HepG2 (cell line): ENCODE data around the gene MYBL2. TPM values are rescaled to one million over a fixed set of nuclear protein-coding genes. Genes with fewer than 3 reads are reported as not detected.

Experiments used
- AHDC1 ChIP-seq: sonication (generic); formaldehyde crosslinking; IDR thresholded peaks from 2 replicates; pipeline ENCODE4 v1.5.1; 2020; ENCODE audit warnings: mild to moderate bottlenecking, missing genetic modification reagents, borderline replicate concordance
- ARNT ChIP-seq: fragments of 450-650 bp; IDR thresholded peaks from 2 replicates; pipeline ENCODE4 v1.6.1; 2017
- ATF5 ChIP-seq: sonication (generic); formaldehyde crosslinking; IDR thresholded peaks from 2 replicates; pipeline ENCODE4 v1.4.0; 2020; ENCODE audit warnings: mild to moderate bottlenecking, low read depth, missing genetic modification reagents
- BORCS8-MEF2B ChIP-seq: sonication (generic); formaldehyde crosslinking; IDR thresholded peaks from 2 replicates; pipeline ENCODE4 v1.8.0; 2022; ENCODE audit warnings: mild to moderate bottlenecking, missing genetic modification reagents
- GABPA ChIP-seq, 2 experiments: IDR thresholded peaks; 2 replicates each; pipeline ENCODE4 v1.6.1; 2011 to 2016; ENCODE audit warnings: low read depth in 2 of 2, low read length in 1 of 2, missing biosample characterization in 1 of 2, missing genetic modification characterization in 1 of 2
- HIVEP1 ChIP-seq: sonication (generic); formaldehyde crosslinking; IDR thresholded peaks from 2 replicates; pipeline ENCODE4 v1.4.0; 2020; ENCODE audit warnings: mild to moderate bottlenecking, missing genetic modification reagents
- MTA1 ChIP-seq: sonication (generic); formaldehyde crosslinking; IDR thresholded peaks from 2 replicates; pipeline ENCODE4 v1.4.0; 2020; ENCODE audit warnings: missing genetic modification reagents, mild to moderate bottlenecking, borderline replicate concordance
- RFXAP ChIP-seq: sonication (generic); formaldehyde crosslinking; IDR thresholded peaks from 2 replicates; pipeline ENCODE4 v1.4.0; 2020; ENCODE audit warnings: missing genetic modification reagents, borderline replicate concordance
- SMYD3 ChIP-seq: sonication (generic); formaldehyde crosslinking; IDR thresholded peaks from 2 replicates; pipeline ENCODE4 v1.8.1; 2023; ENCODE audit warnings: mild to moderate bottlenecking, missing genetic modification reagents
- SP4 ChIP-seq: sonication (generic); formaldehyde crosslinking; IDR thresholded peaks from 2 replicates; pipeline ENCODE4 v1.8.1; 2023; ENCODE audit warnings: mild to moderate bottlenecking, missing genetic modification reagents
- SPEN ChIP-seq: sonication (generic); formaldehyde crosslinking; IDR thresholded peaks from 2 replicates; pipeline ENCODE4 v1.5.1; 2020; ENCODE audit warnings: low read depth, mild to moderate bottlenecking, missing genetic modification reagents
- THAP7 ChIP-seq: sonication (generic); formaldehyde crosslinking; IDR thresholded peaks from 2 replicates; pipeline ENCODE4 v1.8.1; 2023; ENCODE audit warnings: mild to moderate bottlenecking, missing genetic modification reagents
- ZBTB7A ChIP-seq: sonication (generic); formaldehyde crosslinking; IDR thresholded peaks from 2 replicates; pipeline ENCODE4 v1.8.0; 2022; ENCODE audit warnings: mild to moderate bottlenecking, missing genetic modification reagents
- ZBTB7B ChIP-seq: sonication (generic); formaldehyde crosslinking; IDR thresholded peaks from 2 replicates; pipeline ENCODE4 v1.4.0; 2020; ENCODE audit warnings: missing genetic modification reagents
- ZNF292 ChIP-seq: sonication (generic); formaldehyde crosslinking; IDR thresholded peaks from 2 replicates; pipeline ENCODE4 v1.8.1; 2022; ENCODE audit warnings: mild to moderate bottlenecking, low read depth, missing genetic modification reagents, borderline replicate concordance
- ZNF549 ChIP-seq: sonication (generic); formaldehyde crosslinking; IDR thresholded peaks from 2 replicates; pipeline ENCODE4 v1.5.0; 2020; ENCODE audit warnings: missing genetic modification reagents
- ZNF703 ChIP-seq: sonication (generic); formaldehyde crosslinking; IDR thresholded peaks from 2 replicates; pipeline ENCODE4 v1.5.1; 2020; ENCODE audit warnings: missing genetic modification reagents, mild to moderate bottlenecking, moderate library complexity, borderline replicate concordance
- ZNF724P ChIP-seq: sonication (generic); formaldehyde crosslinking; IDR thresholded peaks from 2 replicates; pipeline ENCODE4 v1.8.0; 2022; ENCODE audit warnings: missing genetic modification reagents, borderline replicate concordance
- ZNF749 ChIP-seq: sonication (generic); formaldehyde crosslinking; IDR thresholded peaks from 2 replicates; pipeline ENCODE4 v1.8.0; 2022; ENCODE audit warnings: mild to moderate bottlenecking, missing genetic modification reagents, moderate library complexity, borderline replicate concordance
- ZNF782 ChIP-seq: sonication (generic); formaldehyde crosslinking; IDR thresholded peaks from 2 replicates; pipeline ENCODE4 v1.4.0; 2020; ENCODE audit warnings: missing genetic modification reagents, mild to moderate bottlenecking, borderline replicate concordance
- ZSCAN20 ChIP-seq: sonication (generic); formaldehyde crosslinking; IDR thresholded peaks from 2 replicates; pipeline ENCODE4 v1.4.0; 2020; ENCODE audit warnings: missing genetic modification reagents, mild to moderate bottlenecking, borderline replicate concordance
- polyA plus RNA-seq, 8 experiments: library from polyadenylated mRNA; depleted of rRNA in 3 of 8; stranded (reverse) in 7 of 8; unstranded in 1 of 8; fragments of >200 nt; fragmentation: Illumina TruSeq in 4 of 8; extraction: Trizol in 4 of 8; gene quantifications; 2 replicates each; pipeline versions ENCODE4 v1.2.1 to v1.2.3, GENCODE V29; 2011 to 2016; ENCODE audit warnings: low read depth in 4 of 8, missing spikeins in 1 of 8, mixed read lengths in 1 of 8; ENCODE audit not compliant: insufficient read depth in 1 of 8
- total RNA-seq, 5 experiments: library from RNA; depleted of rRNA; stranded (reverse); fragments of >200 nt; fragmentation: Illumina TruSeq; extraction: Trizol; gene quantifications; 2 replicates each; pipeline ENCODE4 v1.2.3, GENCODE V29; 2016; ENCODE audit warnings: low read depth in 1 of 5

MYBL2 gene
- total and polyA plus RNA-seq, 2 of the 13 experiments (the other 11 are each of a cell fraction or from before 2014, with no cell fraction given) = 11.9 to 66.2 TPM

GRCh38 chr20:43666376-43667328 lies at the start of gene MYBL2 (continued):
- TF ChIP-seq AHDC1 (CRISPR knock-in tag) (no peak), SPEN (CRISPR knock-in tag) (peak; percentile 67), SMYD3 (CRISPR knock-in tag) (no peak), THAP7 (CRISPR knock-in tag) (peak; percentile 32; the same call in 1 of the 2 replicates), MTA1 (CRISPR knock-in tag) (0 out of 2 replicates have a peak, but pooled peaks have one; percentile 15), HIVEP1 (CRISPR knock-in tag) (no peak; the same call in 1 of the 2 replicates), SP4 (peak; percentile 96), ZNF724P (0 out of 2 replicates have a peak, but pooled peaks have one; percentile 38), ATF5 (CRISPR knock-in tag) (no peak; the same call in 1 of the 2 replicates), ZNF292 (CRISPR knock-in tag) (no peak), ZNF549 (no peak), ZBTB7A (CRISPR knock-in tag) (no peak), ZSCAN20 (no peak; the same call in 1 of the 2 replicates), ZNF749 (CRISPR knock-in tag) (peak; percentile 91), GABPA (IDR thresholded peaks at IDR 0.05; ENCODE audit: low read depth, low read length) (no peak), GABPA (CRISPR knock-in tag; IDR thresholded peaks at IDR 0.05; ENCODE audit: low read depth) (no peak), RFXAP (CRISPR knock-in tag) (peak; percentile 59; the same call in 1 of the 2 replicates), ARNT (no peak), BORCS8-MEF2B (CRISPR knock-in tag) (peak; percentile 76), ZBTB7B (CRISPR knock-in tag) (peak; percentile 24; the same call in 1 of the 2 replicates), ZNF703 (CRISPR knock-in tag) (no peak), ZNF782 (peak; percentile 85; the same call in 1 of the 2 replicates)
